Naive B cell (primary cell): Measurements from ENCODE around the gene NHEJ1. TPM values are rescaled to one million over a fixed set of nuclear protein-coding genes. Genes with fewer than 3 reads are reported as not detected.

Experiments
- ATAC-seq, 2 donors: fragments of 150-1000 bp; cut with Tn5 transposase; 2 replicates each; pipeline ENCODE4 v1.10.0; 2021; ENCODE audit warnings: low read depth in 2 of 2, mild to moderate bottlenecking in 2 of 2, moderate library complexity in 2 of 2
- DNase-seq: peaks from one replicate; pipeline ENCODE4 v3.0.0; 2022
- H3K27ac Mint-ChIP-seq, 6 donors: one replicate each; pipeline ENCODE4 v1.8.0; 2020 to 2022; ENCODE audit warnings: mild to moderate bottlenecking in 6 of 6, mixed read lengths in 6 of 6, moderate library complexity in 5 of 6, inconsistent platforms in 2 of 6
- H3K27me3 Mint-ChIP-seq, 3 donors: one replicate each; pipeline ENCODE4 v1.8.0; 2021 to 2022; ENCODE audit warnings: mixed read lengths in 3 of 3, mild to moderate bottlenecking in 1 of 3
- H3K36me3 Mint-ChIP-seq, 2 donors: one replicate each; pipeline ENCODE4 v1.8.0; 2020 to 2022; ENCODE audit warnings: mixed read lengths in 2 of 2, inconsistent platforms in 1 of 2, mild to moderate bottlenecking in 1 of 2
- H3K4me1 Mint-ChIP-seq, 3 donors: one replicate each; pipeline ENCODE4 v1.8.0; 2020 to 2022; ENCODE audit warnings: mixed read lengths in 3 of 3, inconsistent platforms in 1 of 3, mild to moderate bottlenecking in 1 of 3, moderate library complexity in 1 of 3
- H3K4me3 Mint-ChIP-seq, 8 donors: one replicate each; pipeline ENCODE4 v1.8.0; 2020 to 2022; ENCODE audit warnings: mild to moderate bottlenecking in 8 of 8, mixed read lengths in 8 of 8, moderate library complexity in 8 of 8, inconsistent platforms in 2 of 8
- H3K9me3 Mint-ChIP-seq, 7 donors: one replicate each; pipeline ENCODE4 v1.8.0; 2020 to 2022; ENCODE audit warnings: mixed read lengths in 7 of 7, mild to moderate bottlenecking in 5 of 7, inconsistent platforms in 2 of 7, moderate library complexity in 1 of 7
- polyA plus RNA-seq, 6 donors: library from polyadenylated mRNA; unstranded; fragments of 300-500 nt; fragmentation: Illumina TruSeq; gene quantifications; one replicate each; pipeline ENCODE4 v1.2.3, GENCODE V29; 2021; ENCODE audit warnings: low read depth in 6 of 6

Gene NHEJ1
- polyA plus RNA-seq, 6 donors from 2014 or later: 24.8 to 31.5 (median 27.7) TPM

DNA sequence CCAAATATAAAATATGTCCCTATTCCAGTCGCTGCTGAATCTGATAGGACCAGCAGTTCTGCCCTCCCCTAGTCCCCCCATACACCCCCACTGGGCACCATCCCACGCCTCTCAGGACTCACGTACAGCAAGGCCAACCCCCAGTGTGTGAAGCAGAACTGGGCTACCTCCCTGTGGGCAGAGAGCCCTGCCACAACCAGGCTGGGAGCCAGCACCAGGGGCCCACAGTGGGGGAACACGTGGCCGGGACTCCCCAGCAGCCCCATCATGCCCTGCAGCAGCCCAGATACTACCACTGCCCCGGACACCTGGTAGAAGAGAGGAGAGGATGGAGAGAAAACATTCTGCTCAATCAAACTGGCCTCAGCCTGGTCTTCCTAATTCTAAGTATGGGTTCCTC, 7.9 kb upstream of the NHEJ1 start:
- Mint-ChIP-seq H3K27ac (peak overlapping the region in 1 of 6 donors; percentile 90), H3K36me3 (peaks cover 0 to 7% of the 10 kb centered on the region in 2 donors), H3K4me1 (peaks cover 17 to 21% (median 18%) of the 10 kb centered on the region in 3 donors), H3K27me3 (no peaks in the 10 kb centered on the region), H3K4me3 (no peak overlapping the region), H3K9me3 (no peaks in the 10 kb centered on the region)
- no peak for DNase-seq
- no peak for ATAC-seq

- Mint-ChIP-seq H3K4me1 (peaks cover 13 to 17% (median 17%) of the 10 kb centered on the region in 3 donors), H3K27ac (peak overlapping the region in 2 of 6 donors; percentile 32 to 90), H3K4me3 (no peak overlapping the region), H3K9me3 (no peaks in the 10 kb centered on the region), H3K36me3 (peaks cover 0 to 7% of the 10 kb centered on the region in 2 donors), H3K27me3 (no peaks in the 10 kb centered on the region)
- DNase-seq: no peak
- no peak for ATAC-seq
These were observed 7.4 kb upstream of the NHEJ1 start for GRCh38 chr2:219167997-219168396.

GRCh38 chr2:219165058-219165911, 4.7 kb upstream of the NHEJ1 start:
- DNase-seq: no peak
- H3K27me3 Mint-ChIP-seq: no peaks in the 10 kb centered on the region
- peaks cover 10 to 19% (median 14%) of the 10 kb centered on the region in 3 donors for H3K4me1 Mint-ChIP-seq
- H3K27ac Mint-ChIP-seq: peak overlapping the region in 3 of 6 donors; percentile 20 to 91 (median 59)
- H3K36me3 Mint-ChIP-seq: no peaks in the 10 kb centered on the region
- ATAC-seq: no peak
- no peaks in the 10 kb centered on the region for H3K9me3 Mint-ChIP-seq
- no peak overlapping the region for H3K4me3 Mint-ChIP-seq

DNA sequence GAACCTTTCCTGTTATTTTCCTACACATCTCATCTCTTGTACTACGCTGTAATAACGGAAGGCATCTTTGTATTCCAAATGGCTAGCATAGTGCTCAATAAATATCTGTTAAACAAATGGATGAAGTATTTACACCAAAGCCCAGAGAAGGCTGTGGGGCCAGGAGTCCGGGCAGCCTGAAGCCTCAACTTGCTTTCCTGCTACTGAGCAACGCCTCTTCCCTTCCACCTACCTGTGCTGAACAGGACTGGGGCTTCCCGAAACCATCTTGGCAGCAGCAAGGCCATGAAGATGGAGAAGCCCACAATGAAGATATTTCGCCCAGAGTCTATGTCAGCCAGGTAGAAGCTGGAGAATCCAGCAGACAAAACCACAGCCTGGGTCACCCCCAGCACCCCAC, 2.5 kb upstream of the NHEJ1 start:
- H3K9me3 Mint-ChIP-seq: no peaks in the 10 kb centered on the region

GRCh38 chr2:219161097-219161496, 482 bp upstream of the NHEJ1 start:
- peak overlapping the region; percentile 83 to 99 (median 96) for H3K4me3 Mint-ChIP-seq
- H3K9me3 Mint-ChIP-seq: no peaks in the 10 kb centered on the region
- peaks cover 16 to 21% (median 20%) of the 10 kb centered on the region in 3 donors for H3K4me1 Mint-ChIP-seq
- DNase-seq: no peak
- ATAC-seq: no peak
- H3K27ac Mint-ChIP-seq: peak overlapping the region; percentile 89 to 98 (median 96)
- no peaks in the 10 kb centered on the region for H3K27me3 Mint-ChIP-seq
- peaks cover 4 to 13% of the 10 kb centered on the region in 2 donors for H3K36me3 Mint-ChIP-seq

More for the DNA sequence above, 2.5 kb upstream of the NHEJ1 start:
- ATAC-seq (no peak), DNase-seq (no peak)
- Mint-ChIP-seq H3K4me1 (peaks cover 16 to 22% (median 20%) of the 10 kb centered on the region in 3 donors), H3K27me3 (no peaks in the 10 kb centered on the region), H3K4me3 (peak overlapping the region in 2 of 8 donors; percentile 10 to 33), H3K36me3 (no peaks in the 10 kb centered on the region), H3K27ac (peak overlapping the region in 2 of 6 donors; percentile 56 to 83)

DNA sequence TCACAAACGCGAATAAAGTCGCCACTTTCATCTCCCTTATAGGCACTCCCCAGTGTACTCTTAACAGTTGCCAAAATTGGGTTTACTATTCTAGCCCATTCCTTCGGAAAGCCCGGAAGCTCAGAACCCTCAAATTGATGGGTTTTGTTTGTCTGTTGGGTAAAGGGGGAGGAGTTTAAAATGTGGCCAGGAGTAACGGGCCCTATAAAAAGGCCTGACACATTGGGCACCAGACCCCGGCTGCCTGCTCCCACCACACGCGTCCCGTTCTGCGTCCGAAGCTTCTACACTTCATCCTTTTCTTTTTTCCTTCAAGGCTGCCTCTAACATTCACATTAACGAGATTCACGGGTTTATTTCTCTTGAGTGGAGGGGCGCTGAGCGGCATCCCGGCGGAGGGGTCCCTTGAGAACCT, 837 bp downstream of the NHEJ1 start:
- ATAC-seq: no peak
- H3K27ac Mint-ChIP-seq: peak overlapping the region; percentile 89 to 98 (median 94)
- peaks cover 16 to 21% (median 20%) of the 10 kb centered on the region in 3 donors for H3K4me1 Mint-ChIP-seq
- no peak for DNase-seq
- no peaks in the 10 kb centered on the region for H3K9me3 Mint-ChIP-seq
- peak overlapping the region; percentile 83 to 99 (median 96) for H3K4me3 Mint-ChIP-seq
- H3K36me3 Mint-ChIP-seq: peaks cover 4 to 13% of the 10 kb centered on the region in 2 donors
- no peaks in the 10 kb centered on the region for H3K27me3 Mint-ChIP-seq

DNA sequence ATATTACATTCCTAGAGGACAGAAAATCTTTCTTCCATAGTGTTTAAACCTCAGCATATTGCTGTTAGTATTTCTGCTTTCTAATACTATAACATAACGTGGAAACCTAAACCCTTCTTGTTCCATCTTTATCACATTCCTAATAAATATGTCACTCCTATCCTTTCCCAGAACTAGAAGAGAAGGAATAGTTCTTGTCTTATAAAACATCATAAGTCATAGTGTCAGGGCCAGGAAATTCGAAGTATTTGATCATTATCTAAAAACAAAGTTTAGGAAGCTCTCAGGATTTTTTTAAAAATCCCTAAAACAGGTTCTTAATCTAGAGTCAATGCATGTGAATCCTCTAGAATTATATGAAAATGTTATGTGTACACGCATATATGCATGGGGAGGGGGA, 2.0 kb downstream of the NHEJ1 start:
- Mint-ChIP-seq H3K27ac (no peak overlapping the region), H3K4me3 (peak overlapping the region in 2 of 8 donors; percentile 24 to 26), H3K36me3 (peaks cover 4 to 13% of the 10 kb centered on the region in 2 donors), H3K9me3 (no peaks in the 10 kb centered on the region), H3K4me1 (peaks cover 16 to 21% (median 20%) of the 10 kb centered on the region in 3 donors), H3K27me3 (no peaks in the 10 kb centered on the region)
- no peak for DNase-seq
- ATAC-seq: no peak

DNA sequence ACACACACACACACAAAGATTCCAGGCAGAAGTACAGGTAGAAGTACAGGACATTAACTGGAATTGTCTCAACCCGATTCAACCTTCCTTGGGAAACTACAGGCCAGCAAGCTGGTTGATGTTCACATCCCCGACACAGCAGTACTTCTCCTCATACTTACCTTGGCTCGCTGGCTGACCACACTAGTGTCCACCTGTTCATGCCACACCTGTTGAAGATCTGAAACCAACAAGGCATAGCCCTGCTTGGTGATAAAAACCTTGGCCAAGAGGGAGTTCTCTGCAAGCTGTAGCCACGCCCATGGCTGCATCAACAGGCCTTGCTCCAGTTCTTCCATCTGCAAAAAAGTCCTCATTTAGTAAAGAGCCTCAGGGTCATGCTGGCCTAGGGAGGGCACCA, 2.6 kb downstream of the NHEJ1 start:
- H3K27me3 Mint-ChIP-seq: no peaks in the 10 kb centered on the region
- peaks cover 4 to 13% of the 10 kb centered on the region in 2 donors for H3K36me3 Mint-ChIP-seq
- peak overlapping the region in 1 of 6 donors; percentile 32 for H3K27ac Mint-ChIP-seq
- peaks cover 16 to 21% (median 20%) of the 10 kb centered on the region in 3 donors for H3K4me1 Mint-ChIP-seq
- ATAC-seq: no peak
- H3K9me3 Mint-ChIP-seq: no peaks in the 10 kb centered on the region
- peak overlapping the region in 1 of 8 donors; percentile 26 for H3K4me3 Mint-ChIP-seq
- DNase-seq: no peak

- Mint-ChIP-seq H3K4me1 (peaks cover 16 to 21% (median 19%) of the 10 kb centered on the region in 3 donors), H3K36me3 (peaks cover 4 to 13% of the 10 kb centered on the region in 2 donors), H3K9me3 (no peaks in the 10 kb centered on the region), H3K4me3 (peak overlapping the region in 2 of 8 donors; percentile 53 to 75), H3K27ac (peak overlapping the region in 1 of 6 donors; percentile 17), H3K27me3 (no peaks in the 10 kb centered on the region)
- no peak for DNase-seq
- no peak for ATAC-seq
These were observed 3.2 kb downstream of the NHEJ1 start for GRCh38 chr2:219157396-219157795.

- ATAC-seq (peak in 1 of 2 donors; percentile 44), DNase-seq (peak; percentile 49)
- H3K27me3 Mint-ChIP-seq: no peaks in the 10 kb centered on the region
- no peak overlapping the region for H3K27ac Mint-ChIP-seq
- H3K36me3 Mint-ChIP-seq: peaks cover 4 to 13% of the 10 kb centered on the region in 2 donors
- peak overlapping the region in 1 of 8 donors; percentile 36 for H3K4me3 Mint-ChIP-seq
- peaks cover 4 to 10% (median 6%) of the 10 kb centered on the region in 3 donors for H3K4me1 Mint-ChIP-seq
- H3K9me3 Mint-ChIP-seq: no peaks in the 10 kb centered on the region
These were observed 5.5 kb downstream of the NHEJ1 start for GRCh38 chr2:219155054-219155644.

DNA sequence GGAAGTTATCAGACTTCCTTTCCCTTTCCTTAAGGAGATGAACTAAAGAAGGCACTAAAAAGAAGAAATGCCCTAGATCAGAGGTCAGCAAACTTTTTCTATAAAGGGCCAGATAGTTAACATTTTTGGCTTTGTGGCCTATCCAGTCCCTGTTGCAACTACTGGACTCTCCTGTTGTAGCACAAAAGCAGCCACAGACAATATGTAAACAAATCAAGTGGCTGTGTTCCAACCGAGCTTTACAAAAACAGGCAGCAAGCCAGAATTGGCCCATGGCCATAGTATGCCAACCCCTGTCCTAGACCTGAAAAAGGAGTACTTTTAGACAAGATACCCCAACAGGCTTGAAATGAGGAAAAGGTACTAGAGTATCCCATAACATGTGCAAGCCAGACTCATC, 10.9 kb downstream of the NHEJ1 start:
- no peak overlapping the region for H3K4me3 Mint-ChIP-seq
- peaks cover 14 to 20% of the 10 kb centered on the region in 2 donors for H3K36me3 Mint-ChIP-seq
- H3K27ac Mint-ChIP-seq: no peak overlapping the region
- ATAC-seq (no peak), DNase-seq (no peak)
- peaks cover 0 to 5% (median 0%) of the 10 kb centered on the region in 3 donors for H3K4me1 Mint-ChIP-seq
- no peaks in the 10 kb centered on the region for H3K27me3 Mint-ChIP-seq
- no peaks in the 10 kb centered on the region for H3K9me3 Mint-ChIP-seq

GRCh38 chr2:219142329-219142728, 18.3 kb downstream of the NHEJ1 start:
- peaks cover 0 to 5% (median 0%) of the 10 kb centered on the region in 3 donors for H3K4me1 Mint-ChIP-seq
- no peak overlapping the region for H3K4me3 Mint-ChIP-seq
- H3K9me3 Mint-ChIP-seq: peaks cover 0 to 2% (median 0%) of the 10 kb centered on the region in 7 donors
- ATAC-seq: no peak
- peaks cover 56 to 57% of the 10 kb centered on the region in 2 donors for H3K36me3 Mint-ChIP-seq
- no peaks in the 10 kb centered on the region for H3K27me3 Mint-ChIP-seq
- H3K27ac Mint-ChIP-seq: no peak overlapping the region
- no peak for DNase-seq

DNA sequence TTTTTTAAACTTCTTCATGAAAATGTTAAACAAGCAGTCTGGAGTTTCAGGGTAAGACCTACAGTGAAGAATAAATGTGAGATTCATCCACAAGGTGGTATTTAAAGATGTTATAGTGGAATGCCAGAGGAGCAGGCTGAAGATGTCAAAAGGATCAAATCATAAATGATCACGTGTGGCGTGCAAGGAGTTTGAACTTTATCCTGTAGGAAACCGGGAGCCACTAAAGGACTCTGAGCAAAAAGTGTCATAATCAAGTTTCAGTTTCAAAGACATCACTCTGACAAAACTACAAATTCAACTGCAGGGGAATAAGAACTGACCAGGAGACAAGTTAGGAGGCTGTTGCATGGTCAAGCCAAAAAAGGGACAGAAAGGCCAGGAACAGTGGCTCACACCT, 19.9 kb downstream of the NHEJ1 start:
- Mint-ChIP-seq H3K9me3 (peaks cover 0 to 2% (median 0%) of the 10 kb centered on the region in 7 donors), H3K4me3 (no peak overlapping the region), H3K36me3 (peaks cover 44 to 46% of the 10 kb centered on the region in 2 donors), H3K27ac (no peak overlapping the region), H3K4me1 (no peaks in the 10 kb centered on the region), H3K27me3 (no peaks in the 10 kb centered on the region)
- ATAC-seq (no peak), DNase-seq (no peak)
